IPS-NIHi7 (cell line): ENCODE results near the gene MASTL.
A peak's percentile ranks its signal among the peaks of the same experiment; 100 is the strongest.
"Not testable (repeated sequence)": the region's sequence is repeated elsewhere in the genome, so short reads cannot be mapped to it uniquely, and the experiment has no call there.

Experiments used
- DNase-seq: peaks from one replicate; pipeline ENCODE4 v3.0.0; 2012; ENCODE audit warnings: mixed read lengths; ENCODE audit errors: extremely low spot score

The MASTL gene

GRCh38 chr10:27155066-27155754 is at the start of gene MASTL:
MASTL (plus strand) TSS chr10:27155352; CDS start chr10:27155427, 75 bp downstream.
- peak; percentile 91 for DNase-seq

GRCh38 chr10:27108165-27108564 is 47.0 kb upstream of the MASTL start:
- no peak for DNase-seq

GRCh38 chr10:27134371-27134770 is 20.8 kb upstream of the MASTL start:
- no peak for DNase-seq

- no peak for DNase-seq
These were observed 16.9 kb upstream of the MASTL start for GRCh38 chr10:27138277-27138676.

GRCh38 chr10:27143686-27144085 is 11.5 kb upstream of the MASTL start:
- DNase-seq, result no peak

GRCh38 chr10:27145937-27146336 is 9.2 kb upstream of the MASTL start:
- DNase-seq, result no peak

- DNase-seq, result no peak
These were observed 7.5 kb upstream of the MASTL start for GRCh38 chr10:27147701-27148100.

- DNase-seq, result no peak
These were observed 4.9 kb upstream of the MASTL start for GRCh38 chr10:27150261-27150660.

- DNase-seq, result no peak
These were observed 2.5 kb upstream of the MASTL start for GRCh38 chr10:27152687-27153086.

GRCh38 chr10:27153329-27153728 is 1.8 kb upstream of the MASTL start:
- DNase-seq, result no peak

GRCh38 chr10:27153845-27154193 is 1.3 kb upstream of the MASTL start:
- DNase-seq, result peak; percentile 16

- DNase-seq, result not testable (repeated sequence)
These were observed 1.4 kb downstream of the MASTL start for GRCh38 chr10:27156566-27156965.

- no peak for DNase-seq
These were observed 2.0 kb downstream of the MASTL start for GRCh38 chr10:27157150-27157549.

- no peak for DNase-seq
These were observed 3.3 kb downstream of the MASTL start for GRCh38 chr10:27158421-27158820.

- DNase-seq, result no peak
These were observed 14.7 kb downstream of the MASTL start for GRCh38 chr10:27169849-27170248.

- no peak for DNase-seq
These were observed 33.1 kb downstream of the MASTL start for GRCh38 chr10:27188259-27188658.

- DNase-seq, result peak; percentile 12
These were observed 33.7 kb downstream of the MASTL start for GRCh38 chr10:27188897-27189296.

GRCh38 chr10:27190508-27190907 is 35.4 kb downstream of the MASTL start:
- DNase-seq, result no peak

GRCh38 chr10:27192284-27192683 is 37.1 kb downstream of the MASTL start:
- DNase-seq, result peak; percentile 9

- DNase-seq, result no peak
These were observed 42.9 kb downstream of the MASTL start for GRCh38 chr10:27197980-27198620.

GRCh38 chr10:27203806-27204205 is 48.7 kb downstream of the MASTL start:
- no peak for DNase-seq

GRCh38 chr10:27207350-27207749 is 52.2 kb downstream of the MASTL start:
- DNase-seq, result no peak

GRCh38 chr10:27223964-27224363 is 68.8 kb downstream of the MASTL start:
- peak; percentile 12 for DNase-seq
